K562 (cell line): Measurements from ENCODE around the gene BAD. TPM values are rescaled to one million over a fixed set of nuclear protein-coding genes. Genes with fewer than 3 reads are reported as not detected.

ENCODE experiments used
- ARID1B ChIP-seq: fragments of 450-650 bp; IDR thresholded peaks from 2 replicates; pipeline ENCODE4 v1.6.1; 2016; ENCODE audit warnings: antibody characterized with exemption, mild to moderate bottlenecking, inconsistent platforms
- BCOR ChIP-seq: fragments of 450-650 bp; IDR thresholded peaks from 2 replicates; pipeline ENCODE4 v1.6.1; 2016
- CREB1 ChIP-seq, 2 experiments: sonication (generic) in 1 of 2; formaldehyde crosslinking in 1 of 2; IDR thresholded peaks; 2 replicates each; pipeline versions ENCODE4 v1.6.1 to v1.8.0; 2012 to 2022; ENCODE audit warnings: inconsistent platforms in 1 of 2, mild to moderate bottlenecking in 1 of 2, missing genetic modification reagents in 1 of 2, moderate library complexity in 1 of 2
- CTBP1 ChIP-seq: fragments of 450-650 bp; IDR thresholded peaks from 2 replicates; pipeline ENCODE4 v1.6.1; 2016; ENCODE audit warnings: borderline replicate concordance
- HDAC2 ChIP-seq: fragments of 450-650 bp; IDR thresholded peaks from 2 replicates; pipeline ENCODE4 v1.6.1; 2016; ENCODE audit warnings: mild to moderate bottlenecking
- KAT2B ChIP-seq: IDR thresholded peaks from one replicate; pipeline ENCODE4 v1.6.1; 2012; ENCODE audit warnings: low read depth, mild to moderate bottlenecking, control low read depth, inconsistent platforms, low read length, moderate library complexity
- L3MBTL2 ChIP-seq: fragments of 450-650 bp; IDR thresholded peaks from 2 replicates; pipeline ENCODE4 v1.6.1; 2016; ENCODE audit warnings: mild to moderate bottlenecking, moderate library complexity
- NR2F6 ChIP-seq: fragments of 450-650 bp; formaldehyde crosslinking; IDR thresholded peaks from 2 replicates; pipeline ENCODE4 v1.4.0; 2020; ENCODE audit warnings: mild to moderate bottlenecking
- POLR2AphosphoS5 ChIP-seq: IDR thresholded peaks from 2 replicates; pipeline ENCODE4 v1.6.1; 2011; ENCODE audit warnings: mild to moderate bottlenecking, low read depth, low read length, moderate library complexity; ENCODE audit not compliant: control insufficient read depth, insufficient read depth
- POLR2B ChIP-seq: fragments of 450-650 bp; IDR thresholded peaks from 2 replicates; pipeline ENCODE4 v1.6.1; 2018; ENCODE audit warnings: low read depth; ENCODE audit not compliant: partially characterized antibody
- POLR2G ChIP-seq: fragments of 200-400 bp; formaldehyde crosslinking; IDR thresholded peaks from 2 replicates; pipeline ENCODE4 v1.6.1; 2017; ENCODE audit warnings: low read depth, mild to moderate bottlenecking, antibody characterized with exemption, low read length, moderate library complexity
- RAD21 ChIP-seq, 2 experiments: fragments of 250-450 bp in 1 of 2; fragments of 450-650 bp in 1 of 2; sonication (Bioruptor Pico) in 1 of 2; formaldehyde crosslinking in 1 of 2; IDR thresholded peaks in 1 of 2; conservative IDR thresholded peaks in 1 of 2; 2 replicates each; pipeline versions ENCODE4 v1.4.0 to v1.8.0; 2020 to 2022; ENCODE audit warnings: mild to moderate bottlenecking in 2 of 2, moderate library complexity in 1 of 2
- RBBP5 ChIP-seq: fragments of 200-600 bp; sonication (generic); IDR thresholded peaks from 2 replicates; pipeline ENCODE4 v1.6.1; 2012; ENCODE audit warnings: borderline replicate concordance, mild to moderate bottlenecking, low read length, control low read depth, inconsistent platforms; ENCODE audit not compliant: insufficient read depth, poor library complexity, severe bottlenecking
- RHOXF2B ChIP-seq: fragments of 250-450 bp; sonication (Bioruptor Pico); conservative IDR thresholded peaks from 2 replicates; pipeline ENCODE4 v1.5.1; 2021
- SMARCC2 ChIP-seq: fragments of 450-650 bp; IDR thresholded peaks from 2 replicates; pipeline ENCODE4 v1.6.1; 2017; ENCODE audit warnings: antibody characterized with exemption, moderate library complexity, mild to moderate bottlenecking, low read depth
- SRF ChIP-seq, 2 experiments: fragments of 250-450, 450-650 bp in 1 of 2; sonication (Bioruptor Pico) in 1 of 2; sonication (generic) in 1 of 2; formaldehyde crosslinking; IDR thresholded peaks; 2 replicates each; pipeline versions ENCODE4 v1.5.0 to v1.5.1; 2020 to 2022; ENCODE audit warnings: mild to moderate bottlenecking in 1 of 2, missing genetic modification reagents in 1 of 2
- TAF1 ChIP-seq: IDR thresholded peaks from 2 replicates; pipeline ENCODE4 v1.6.1; 2011; ENCODE audit warnings: mild to moderate bottlenecking, low read length, moderate library complexity; ENCODE audit not compliant: insufficient read depth, control insufficient read depth, severe bottlenecking; ENCODE audit errors: extremely low read depth
- TOE1 ChIP-seq, 2 experiments: fragments of 450-650 bp in 1 of 2; sonication (generic) in 1 of 2; formaldehyde crosslinking in 1 of 2; IDR thresholded peaks; 2 replicates each; pipeline versions ENCODE4 v1.7.1 to v1.8.0; 2016 to 2022; ENCODE audit warnings: borderline replicate concordance in 2 of 2, mild to moderate bottlenecking in 2 of 2, antibody characterized with exemption in 1 of 2, inconsistent platforms in 1 of 2, low read depth in 1 of 2, missing genetic modification reagents in 1 of 2, moderate library complexity in 1 of 2
- polyA plus RNA-seq, 8 experiments: library from polyadenylated mRNA; depleted of rRNA in 4 of 8; stranded (reverse) in 5 of 8; unstranded in 3 of 8; fragments of >200 nt; fragmentation: Nextera tagmentation in 2 of 8; fragmentation: Illumina TruSeq in 1 of 8; extraction: Ambion mirVana in 2 of 8; extraction: Trizol in 1 of 8; gene quantifications; 2 replicates each; pipeline versions ENCODE4 v1.2.1 to v1.2.3, GENCODE V29; 2011 to 2014; ENCODE audit warnings: inconsistent platforms in 1 of 8, missing spikeins in 1 of 8
- total RNA-seq, 7 experiments: library from RNA; depleted of rRNA in 6 of 7; stranded (reverse); fragments of >200 nt in 6 of 7; fragmentation: Illumina TruSeq in 2 of 7; extraction: Trizol in 2 of 7; gene quantifications; 2 replicates each; pipeline versions ENCODE4 v1.2.1 to v1.2.3, GENCODE V29; 2011 to 2021; ENCODE audit warnings: low replicate concordance in 1 of 7
- TF ChIP-seq, protein P1 (sequence below), 2 experiments: IDR thresholded peaks; 2 replicates each; pipeline ENCODE4 v1.6.1; 2012; ENCODE audit warnings: improper control_type of control experiment in 2 of 2, low read depth in 2 of 2, low read length in 2 of 2, borderline replicate concordance in 1 of 2
- TF ChIP-seq, protein P2 (sequence below): fragments of 450-650 bp; IDR thresholded peaks from 2 replicates; pipeline ENCODE4 v1.6.1; 2016; ENCODE audit warnings: antibody characterized with exemption

The BAD gene
- total and polyA plus RNA-seq, 9 of the 15 experiments (the other 6 are each of a cell fraction or from before 2014, with no cell fraction given) = 0.61 to 45.6 (median 11.8) TPM

DNA sequence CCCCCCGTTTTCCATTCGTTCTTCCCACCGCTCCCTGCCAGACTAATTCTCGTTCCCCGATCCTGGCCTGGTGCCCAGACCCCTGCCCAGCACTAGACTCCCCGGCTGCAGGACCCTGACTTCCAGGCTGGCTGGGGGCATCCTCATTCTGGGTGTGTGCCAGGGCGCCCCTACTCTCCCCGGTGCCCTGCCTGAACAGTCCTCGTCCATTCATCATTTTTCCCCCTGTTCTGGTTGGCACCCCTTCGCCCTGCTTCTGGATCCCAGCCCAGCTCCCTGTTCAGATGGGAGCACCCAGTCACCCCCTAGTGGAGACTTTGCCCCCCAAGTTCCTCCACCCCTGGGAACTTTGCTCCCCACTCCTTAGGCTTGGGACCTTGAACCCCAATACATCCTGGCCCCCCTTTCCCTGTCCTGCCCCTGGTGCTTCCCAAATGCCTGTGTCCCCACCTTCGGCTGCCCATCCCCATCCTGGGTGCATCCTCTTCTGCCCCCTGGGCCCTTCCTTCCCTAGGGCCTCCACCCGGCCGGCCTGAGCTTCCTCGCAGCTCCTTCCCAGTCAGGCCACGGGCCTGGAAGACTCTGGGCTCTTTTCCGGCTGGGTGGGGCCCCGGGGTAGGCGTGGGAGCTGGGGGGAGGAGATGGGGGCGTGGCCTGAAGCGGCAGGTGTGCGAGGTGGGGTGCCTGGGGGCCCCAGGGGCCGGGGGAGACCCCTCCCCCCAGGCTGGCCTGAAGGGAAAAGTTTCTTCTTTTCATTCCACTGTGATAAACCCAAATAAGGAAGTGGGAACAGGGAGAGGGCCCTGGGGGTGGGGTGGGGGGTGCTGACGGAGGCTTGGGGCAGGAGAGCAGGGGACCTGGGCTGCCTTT is 32.2 kb downstream of the BAD start (continued):
- 0 out of 2 replicates have a peak, but pooled peaks have one; percentile 32 for TF ChIP-seq TOE1 (IDR thresholded peaks at IDR 0.05; ENCODE audit: borderline replicate concordance)
- no peak for TF ChIP-seq TOE1 (CRISPR knock-in tag; IDR thresholded peaks at IDR 0.05; ENCODE audit: borderline replicate concordance, low read depth)
- no peak for TF ChIP-seq SMARCC2
- TF ChIP-seq L3MBTL2 = peak; percentile 47; the same call in 1 of the 2 replicates
- TF ChIP-seq, protein P1, sequence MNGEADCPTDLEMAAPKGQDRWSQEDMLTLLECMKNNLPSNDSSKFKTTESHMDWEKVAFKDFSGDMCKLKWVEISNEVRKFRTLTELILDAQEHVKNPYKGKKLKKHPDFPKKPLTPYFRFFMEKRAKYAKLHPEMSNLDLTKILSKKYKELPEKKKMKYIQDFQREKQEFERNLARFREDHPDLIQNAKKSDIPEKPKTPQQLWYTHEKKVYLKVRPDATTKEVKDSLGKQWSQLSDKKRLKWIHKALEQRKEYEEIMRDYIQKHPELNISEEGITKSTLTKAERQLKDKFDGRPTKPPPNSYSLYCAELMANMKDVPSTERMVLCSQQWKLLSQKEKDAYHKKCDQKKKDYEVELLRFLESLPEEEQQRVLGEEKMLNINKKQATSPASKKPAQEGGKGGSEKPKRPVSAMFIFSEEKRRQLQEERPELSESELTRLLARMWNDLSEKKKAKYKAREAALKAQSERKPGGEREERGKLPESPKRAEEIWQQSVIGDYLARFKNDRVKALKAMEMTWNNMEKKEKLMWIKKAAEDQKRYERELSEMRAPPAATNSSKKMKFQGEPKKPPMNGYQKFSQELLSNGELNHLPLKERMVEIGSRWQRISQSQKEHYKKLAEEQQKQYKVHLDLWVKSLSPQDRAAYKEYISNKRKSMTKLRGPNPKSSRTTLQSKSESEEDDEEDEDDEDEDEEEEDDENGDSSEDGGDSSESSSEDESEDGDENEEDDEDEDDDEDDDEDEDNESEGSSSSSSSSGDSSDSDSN (IDR thresholded peaks at IDR 0.05; ENCODE audit: borderline replicate concordance in 1 of 2, low read depth in 2 of 2, low read length in 2 of 2) = 0 out of 4 replicates have a peak, but pooled peaks of 1 of the 2 experiments have one; percentile 44
- TF ChIP-seq TAF1 = peak; percentile 55
- 0 out of 2 replicates have a peak, but pooled peaks have one; percentile 30 for TF ChIP-seq ARID1B
- 0 out of 4 replicates have a peak, but pooled peaks of 1 of the 2 experiments have one; percentile 17 for TF ChIP-seq SRF (CRISPR knock-in tag; IDR thresholded peaks at IDR 0.05)
- peak; percentile 62 for TF ChIP-seq POLR2G
- TF ChIP-seq NR2F6 (CRISPR knock-in tag) = 0 out of 2 replicates have a peak, but pooled peaks have one; percentile 2
- peak; percentile 51; the same call in 1 of the 2 replicates for TF ChIP-seq CTBP1
- TF ChIP-seq RHOXF2B (CRISPR knock-in tag) = no peak
- TF ChIP-seq KAT2B = no peak
- TF ChIP-seq CREB1 (IDR thresholded peaks at IDR 0.05) = peak; percentile 15; the same call in 1 of the 2 replicates
- no peak for TF ChIP-seq CREB1 (CRISPR knock-in tag; IDR thresholded peaks at IDR 0.05)
- peak; percentile 69 for TF ChIP-seq POLR2B
- 0 out of 2 replicates have a peak, but pooled peaks have one; percentile 40 for TF ChIP-seq HDAC2
- TF ChIP-seq POLR2AphosphoS5 = 0 out of 2 replicates have a peak, but pooled peaks have one; percentile 25
- TF ChIP-seq BCOR = no peak
- peak in 1 of 2 experiments; percentile 33; a peak in 2 of 4 replicates for TF ChIP-seq RAD21 (CRISPR knock-in tag; conservative IDR thresholded peaks at IDR 0.05 in 1 of 2, IDR thresholded peaks at IDR 0.05 in 1 of 2)
- TF ChIP-seq, protein P2, sequence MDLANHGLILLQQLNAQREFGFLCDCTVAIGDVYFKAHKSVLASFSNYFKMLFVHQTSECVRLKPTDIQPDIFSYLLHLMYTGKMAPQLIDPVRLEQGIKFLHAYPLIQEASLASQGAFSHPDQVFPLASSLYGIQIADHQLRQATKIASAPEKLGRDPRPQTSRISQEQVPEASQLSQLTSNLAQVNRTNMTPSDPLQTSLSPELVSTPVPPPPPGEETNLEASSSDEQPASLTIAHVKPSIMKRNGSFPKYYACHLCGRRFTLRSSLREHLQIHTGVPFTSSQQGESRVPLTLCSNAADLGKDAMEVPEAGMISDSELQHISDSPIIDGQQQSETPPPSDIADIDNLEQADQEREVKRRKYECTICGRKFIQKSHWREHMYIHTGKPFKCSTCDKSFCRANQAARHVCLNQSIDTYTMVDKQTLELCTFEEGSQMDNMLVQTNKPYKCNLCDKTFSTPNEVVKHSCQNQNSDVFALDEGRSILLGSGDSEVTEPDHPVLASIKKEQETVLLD = peak; percentile 71
- TF ChIP-seq RBBP5 = no peak
